GM12873 (cell line): ENCODE data around the gene TGIF2.

Experiments used
- CTCF ChIP-seq: IDR thresholded peaks from 2 replicates; pipeline ENCODE4 v1.5.1; 2012; ENCODE audit warnings: low read depth, mild to moderate bottlenecking, moderate library complexity, low read length, control low read depth; ENCODE audit not compliant: insufficient read depth; ENCODE audit errors: missing control alignments

The TGIF2 gene

GRCh38 chr20:36579996-36580545 lies 6.7 kb downstream of the TGIF2 start:
- TF ChIP-seq CTCF = no peak

GRCh38 chr20:36582322-36582721 lies 8.9 kb downstream of the TGIF2 start:
- TF ChIP-seq CTCF = no peak

- TF ChIP-seq CTCF = no peak
Measured at GRCh38 chr20:36582821-36583220, 9.4 kb downstream of the TGIF2 start.

- no peak for TF ChIP-seq CTCF
Measured at GRCh38 chr20:36584018-36584481, 10.7 kb downstream of the TGIF2 start.

- no peak for TF ChIP-seq CTCF
Measured at GRCh38 chr20:36585410-36586125, 12.2 kb downstream of the TGIF2 start.

GRCh38 chr20:36587388-36588070 lies 14.1 kb downstream of the TGIF2 start:
- TF ChIP-seq CTCF = no peak

- no peak for TF ChIP-seq CTCF
Measured at GRCh38 chr20:36591281-36591680, 17.9 kb downstream of the TGIF2 start.
